Inflammatory macrophage treated with lipopolysaccharide for 1 hour (primary cell): ENCODE data around the gene MYPN.

ENCODE experiments used
- DNase-seq, 2 donors: peaks; one replicate each; pipeline ENCODE4 v3.0.0-alpha.2; 2020 to 2022

Gene MYPN

DNA sequence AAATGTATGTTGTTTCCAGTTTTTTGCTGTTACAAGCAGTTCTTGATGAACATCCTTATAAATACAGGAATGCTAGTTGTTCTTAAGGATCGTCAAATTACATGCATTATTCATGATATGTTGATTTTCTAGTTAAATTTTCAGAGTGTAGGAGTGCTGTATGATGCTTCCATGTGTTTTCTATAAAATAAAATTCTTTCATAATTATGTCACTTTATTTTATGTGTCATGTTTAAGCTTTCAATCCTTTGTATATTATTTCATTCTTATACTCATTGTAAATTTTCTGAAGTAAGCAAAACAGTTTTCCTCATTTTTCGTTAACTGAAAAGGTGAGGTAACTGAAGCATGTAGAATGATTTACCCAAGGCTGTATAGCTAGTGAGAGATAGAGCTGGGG lies 16.8 kb upstream of the MYPN start:
- DNase-seq, result no peak

DNA sequence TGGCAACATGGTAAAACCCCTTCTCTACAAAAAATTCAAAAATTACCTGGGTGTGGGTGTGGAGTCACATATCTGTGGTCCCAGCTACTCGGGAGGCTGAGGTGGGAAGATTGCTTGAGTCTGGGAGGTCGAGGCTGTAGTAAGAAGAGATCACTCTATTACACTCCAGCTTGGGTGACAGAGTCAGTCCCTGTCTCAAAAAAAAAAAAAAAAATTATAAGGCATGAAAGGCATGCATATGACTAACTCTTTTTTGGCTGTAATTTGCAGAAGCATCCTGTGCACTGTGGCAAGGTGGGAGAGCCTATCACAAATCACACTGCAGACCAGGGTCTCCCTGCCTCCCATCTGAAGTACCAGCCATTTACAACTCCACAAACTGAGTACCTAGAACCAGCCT lies 14.1 kb upstream of the MYPN start:
- no peak for DNase-seq

DNA sequence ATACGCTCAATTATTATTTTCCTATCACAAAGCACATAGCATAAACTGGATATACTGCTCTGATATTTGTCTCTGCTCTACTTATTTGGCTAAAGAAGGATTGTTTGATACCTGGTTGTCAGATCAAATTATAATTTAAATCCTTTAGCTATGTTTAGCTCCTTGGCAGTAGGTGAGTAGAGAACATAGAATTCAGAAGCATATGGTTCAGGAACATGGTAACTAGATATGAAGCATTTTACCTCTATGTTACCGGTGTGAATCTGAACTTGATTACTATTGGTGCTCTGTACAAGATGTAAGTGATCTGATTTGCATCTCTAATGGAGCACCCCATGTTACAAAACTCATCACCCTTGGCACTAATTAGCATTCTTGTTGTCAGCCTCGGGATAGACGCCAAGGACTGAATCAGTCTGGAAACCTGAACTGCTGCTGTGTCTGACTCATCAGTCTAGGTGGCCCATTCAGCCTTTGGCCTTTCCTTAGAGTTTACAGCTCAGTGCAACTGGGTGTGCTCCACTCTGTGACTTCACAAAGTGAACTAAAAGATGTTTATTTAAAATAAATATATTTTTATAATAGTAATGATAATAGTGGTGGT lies 12.3 kb upstream of the MYPN start:
- DNase-seq, result no peak

DNA sequence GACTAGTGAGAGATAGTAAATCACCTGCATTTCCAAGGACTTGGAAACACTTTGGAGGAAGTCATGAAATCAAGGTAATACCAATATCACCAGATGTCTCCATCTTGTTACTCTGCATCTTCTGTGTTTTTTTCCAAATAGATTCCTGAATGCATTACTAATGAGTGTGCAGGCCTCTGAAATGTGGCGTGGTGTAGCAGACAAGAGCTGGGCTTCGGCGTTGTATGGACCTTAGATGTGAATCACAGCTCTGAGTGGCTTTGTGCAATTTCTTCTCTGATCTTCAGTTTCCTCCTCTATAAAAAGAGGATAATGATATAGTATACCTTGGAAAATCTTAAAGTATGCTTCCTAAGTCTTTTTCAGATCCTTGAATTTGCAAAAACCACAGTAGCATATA lies 9.6 kb upstream of the MYPN start:
- no peak for DNase-seq

DNA sequence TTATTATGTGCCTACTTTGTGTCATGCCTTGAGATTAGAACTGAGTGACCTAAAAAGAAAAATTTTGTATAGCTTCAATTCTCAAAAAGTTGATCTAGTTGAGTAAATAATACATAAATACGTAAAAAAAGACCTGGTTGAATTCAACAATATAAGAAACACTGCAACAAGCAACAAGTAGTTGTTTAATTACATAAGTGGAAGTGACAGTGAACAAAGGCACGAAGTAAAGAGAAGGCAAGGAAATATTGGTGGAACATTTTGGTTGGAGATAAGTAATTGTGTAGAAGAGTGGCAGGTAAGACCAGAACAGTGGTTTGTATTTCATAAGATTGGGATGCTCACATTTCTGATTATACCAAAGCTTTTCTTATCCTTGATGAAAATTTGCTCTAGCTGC lies 8.2 kb upstream of the MYPN start:
- no peak for DNase-seq

DNA sequence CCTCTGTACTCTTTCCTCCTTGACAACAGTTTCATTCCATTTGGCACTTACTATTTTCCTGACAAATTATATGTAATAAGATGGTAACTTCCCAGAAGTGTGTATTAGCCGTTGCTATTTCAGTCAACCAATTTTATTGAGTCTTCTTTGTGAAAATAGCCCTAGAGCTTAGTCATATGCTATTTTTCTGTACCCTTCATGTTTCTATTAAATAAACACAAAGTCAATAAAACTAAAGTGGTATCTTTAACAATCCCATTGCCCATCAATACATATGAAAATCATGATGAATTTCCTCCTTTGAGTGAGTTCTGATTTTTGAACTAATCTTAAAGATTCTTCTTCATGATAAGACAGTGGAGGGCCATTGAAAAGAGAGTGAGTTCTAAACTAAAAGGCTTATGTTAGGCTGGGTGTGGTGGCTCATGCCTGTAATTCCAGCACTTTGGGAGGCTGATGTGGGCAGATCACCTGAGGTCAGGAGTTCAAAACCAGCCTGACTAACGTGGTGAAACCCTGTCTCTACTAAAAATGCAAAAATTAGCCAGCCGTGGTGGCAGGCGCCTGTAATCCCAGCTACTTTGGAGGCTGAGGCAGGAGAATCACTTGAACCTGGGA lies 5.9 kb upstream of the MYPN start:
- DNase-seq, result no peak

DNA sequence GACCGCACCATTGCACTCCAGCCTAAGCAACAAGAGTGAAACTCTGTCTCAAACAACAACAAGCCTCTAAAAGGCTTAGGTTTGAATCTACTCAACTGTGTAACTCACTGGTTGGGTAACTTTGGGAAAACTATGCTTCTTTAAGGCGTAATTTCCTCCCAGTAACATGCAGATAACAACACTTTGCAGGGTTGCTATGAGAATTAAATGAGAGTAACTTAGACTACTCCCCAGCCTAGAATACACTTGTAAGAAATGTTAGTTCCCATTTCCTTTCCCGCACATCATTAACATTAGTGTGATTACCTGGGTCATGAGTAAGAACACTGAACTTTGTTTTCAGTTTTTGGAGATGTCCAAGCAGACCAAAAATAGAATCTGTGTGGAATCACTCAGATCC lies 5.4 kb upstream of the MYPN start:
- DNase-seq, result no peak

DNA sequence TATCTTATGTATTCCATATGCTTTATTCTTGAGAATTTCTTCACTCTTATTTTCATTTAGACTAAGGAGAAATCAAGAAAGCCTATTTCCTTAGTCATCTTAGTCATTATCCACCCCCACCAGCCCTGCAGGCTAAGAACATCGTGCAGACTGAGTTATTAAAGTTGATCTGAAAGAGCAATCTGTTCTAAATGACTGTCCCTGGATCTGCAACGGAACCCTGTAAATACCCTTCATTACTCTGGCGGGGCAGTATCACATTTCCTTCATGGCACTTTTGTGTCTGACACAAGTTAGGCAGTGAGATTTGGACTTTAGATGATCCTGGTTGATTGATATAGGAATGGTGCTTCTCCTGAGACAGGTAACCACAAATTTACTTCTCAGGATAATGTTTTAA lies 3.5 kb upstream of the MYPN start:
- no peak for DNase-seq

DNA sequence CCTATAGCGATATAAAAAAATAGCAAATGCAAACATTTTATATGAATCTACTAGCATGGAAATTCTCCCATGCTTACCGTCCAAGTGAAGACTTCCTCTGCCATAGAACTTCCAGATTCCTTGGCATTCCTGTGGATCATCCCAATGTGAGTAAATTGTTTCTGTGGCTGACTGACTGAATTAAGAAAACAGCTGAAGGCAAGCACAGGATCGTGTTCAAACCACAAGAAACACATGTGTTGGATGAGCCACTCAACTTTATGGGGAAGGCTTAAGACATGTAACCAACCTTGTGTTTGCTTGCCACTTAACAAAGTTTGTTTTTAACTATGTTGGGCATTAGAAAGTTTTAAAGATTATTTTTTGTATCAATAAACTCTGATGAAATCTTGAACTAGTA lies 2.6 kb upstream of the MYPN start:
- DNase-seq, result no peak

DNA sequence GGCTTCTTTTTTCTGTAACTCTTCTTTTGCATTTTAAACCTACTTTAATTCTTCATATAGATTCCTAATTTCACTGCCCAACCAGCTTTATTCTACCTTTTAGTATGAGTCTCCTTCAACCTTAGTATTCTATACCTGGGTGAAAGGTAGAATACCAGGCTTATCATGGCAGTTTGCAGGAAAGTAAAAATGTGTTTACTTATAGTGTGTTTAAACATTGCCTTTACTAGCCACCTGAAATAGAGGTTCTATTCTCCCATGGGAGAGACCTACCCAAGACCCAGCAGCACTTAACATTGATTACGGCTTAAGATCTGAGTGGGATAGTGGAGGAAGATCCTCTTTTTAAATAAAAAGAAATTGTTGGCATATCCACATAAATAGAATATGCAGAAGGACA lies 1.6 kb upstream of the MYPN start:
- no peak for DNase-seq

DNA sequence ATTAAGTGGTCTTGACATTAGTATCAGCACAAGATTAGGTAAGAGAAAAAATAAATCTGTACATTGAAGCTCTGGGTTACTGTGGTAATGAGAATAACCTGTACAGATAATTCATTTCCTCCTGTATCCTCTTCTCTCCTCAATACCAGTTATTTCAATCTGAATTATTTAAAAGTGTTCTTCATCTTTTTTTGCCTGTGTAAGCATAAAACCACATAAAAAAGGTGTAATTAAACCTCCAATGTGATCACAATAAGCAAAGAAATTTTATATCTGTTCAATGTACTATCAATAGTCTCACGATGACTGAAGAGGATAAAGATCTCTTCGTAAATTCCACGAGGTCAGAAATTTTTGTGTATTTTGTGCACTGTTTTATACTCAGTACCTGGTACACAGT lies 1.2 kb upstream of the MYPN start:
- DNase-seq, result no peak

DNA sequence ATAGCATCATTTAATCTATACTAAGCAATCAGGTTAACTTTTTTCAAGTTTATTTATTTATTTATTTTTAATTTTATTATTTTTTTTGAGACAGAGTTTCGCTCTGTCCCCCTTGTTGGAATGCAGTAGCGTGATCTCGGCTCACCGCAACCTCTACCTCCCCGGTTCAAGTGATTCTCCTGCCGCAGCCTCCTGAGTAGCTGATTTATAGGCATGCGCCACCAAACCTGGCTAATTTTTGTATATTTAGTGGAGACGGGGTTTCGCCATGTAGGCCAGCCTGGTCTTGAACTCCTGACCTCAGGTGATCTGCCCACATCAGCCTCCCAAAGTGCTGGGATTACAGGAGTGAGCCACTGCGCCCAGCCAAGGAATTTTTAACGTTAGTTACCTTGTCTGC lies 635 bp upstream of the MYPN start:
- DNase-seq, result no peak

DNA sequence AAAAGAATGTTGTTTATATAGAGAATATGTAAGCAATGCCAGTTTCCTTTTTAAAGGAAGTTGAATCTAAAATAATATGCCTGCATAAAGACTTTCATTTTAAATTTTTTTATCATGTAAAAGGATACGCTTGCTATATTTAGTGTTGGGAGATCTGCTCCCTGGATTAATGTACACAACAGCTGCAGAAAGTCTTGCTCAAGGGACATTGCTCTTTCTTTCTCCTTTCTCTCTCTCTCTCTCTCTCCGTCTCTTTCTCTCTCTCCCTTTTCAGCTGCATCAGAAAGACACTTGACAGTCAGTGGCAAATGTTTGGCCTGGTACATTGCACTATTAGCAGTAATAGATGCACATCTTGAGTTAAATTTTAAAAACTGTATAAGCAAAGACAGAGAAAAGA lies 739 bp downstream of the MYPN start:
- DNase-seq, result no peak

DNA sequence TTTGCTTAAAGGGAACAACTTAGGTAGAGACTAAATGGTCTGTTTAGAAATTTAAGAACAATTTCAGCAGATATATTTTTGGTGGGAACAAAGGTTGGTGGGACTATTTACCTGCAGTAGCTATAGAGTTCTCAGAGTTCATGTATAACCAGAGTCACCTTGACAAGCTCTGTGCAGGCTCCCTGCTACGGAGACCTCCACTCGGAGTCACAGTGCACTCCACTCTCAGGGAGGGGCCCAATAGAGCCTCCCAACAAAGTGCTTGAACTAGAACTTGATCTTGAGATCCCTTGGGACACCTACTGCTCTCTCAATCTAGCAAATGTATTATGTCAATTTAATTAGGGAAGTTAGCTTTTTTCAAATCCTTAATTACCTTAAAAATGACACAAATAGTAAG lies 2.3 kb downstream of the MYPN start:
- DNase-seq, result no peak

DNA sequence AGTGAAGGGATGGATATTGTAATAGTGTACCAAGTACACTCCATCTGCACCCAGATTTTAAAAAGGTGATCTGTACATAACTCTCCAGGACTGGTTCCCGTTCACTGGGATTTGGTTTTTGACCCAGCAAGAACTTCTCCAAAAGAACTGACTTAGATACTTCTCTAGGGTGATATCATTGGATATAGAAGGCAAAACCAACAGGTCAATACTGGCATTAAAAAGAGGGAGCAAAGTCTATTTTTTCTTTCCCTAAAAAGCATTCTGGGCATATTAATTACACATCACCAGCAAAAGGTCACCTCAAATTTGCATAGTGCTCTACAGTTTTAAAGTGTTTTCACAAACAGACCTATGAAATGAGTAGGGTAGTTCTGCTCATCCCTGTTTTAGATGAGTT lies 3.5 kb downstream of the MYPN start:
- DNase-seq, result no peak

DNA sequence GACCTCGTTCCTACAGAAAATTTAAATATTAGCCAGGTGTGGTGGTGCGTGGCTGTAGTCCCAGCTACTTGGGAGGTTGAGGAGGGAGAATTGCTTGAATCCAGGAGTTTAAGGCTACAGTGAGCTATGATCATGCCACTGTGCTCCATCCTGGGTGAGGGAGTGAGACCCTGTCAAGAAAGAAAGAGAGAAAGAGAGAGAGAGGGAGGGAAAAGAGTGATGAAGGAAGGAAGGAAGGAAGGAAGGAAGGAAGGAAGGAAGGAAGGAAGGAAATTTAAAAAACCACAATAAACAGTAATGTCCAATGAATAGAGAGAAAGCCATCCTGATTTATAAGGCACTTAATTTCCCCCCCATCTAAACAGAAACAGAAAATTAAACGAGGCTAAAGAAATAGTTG lies 9.4 kb downstream of the MYPN start:
- DNase-seq, result no peak

DNA sequence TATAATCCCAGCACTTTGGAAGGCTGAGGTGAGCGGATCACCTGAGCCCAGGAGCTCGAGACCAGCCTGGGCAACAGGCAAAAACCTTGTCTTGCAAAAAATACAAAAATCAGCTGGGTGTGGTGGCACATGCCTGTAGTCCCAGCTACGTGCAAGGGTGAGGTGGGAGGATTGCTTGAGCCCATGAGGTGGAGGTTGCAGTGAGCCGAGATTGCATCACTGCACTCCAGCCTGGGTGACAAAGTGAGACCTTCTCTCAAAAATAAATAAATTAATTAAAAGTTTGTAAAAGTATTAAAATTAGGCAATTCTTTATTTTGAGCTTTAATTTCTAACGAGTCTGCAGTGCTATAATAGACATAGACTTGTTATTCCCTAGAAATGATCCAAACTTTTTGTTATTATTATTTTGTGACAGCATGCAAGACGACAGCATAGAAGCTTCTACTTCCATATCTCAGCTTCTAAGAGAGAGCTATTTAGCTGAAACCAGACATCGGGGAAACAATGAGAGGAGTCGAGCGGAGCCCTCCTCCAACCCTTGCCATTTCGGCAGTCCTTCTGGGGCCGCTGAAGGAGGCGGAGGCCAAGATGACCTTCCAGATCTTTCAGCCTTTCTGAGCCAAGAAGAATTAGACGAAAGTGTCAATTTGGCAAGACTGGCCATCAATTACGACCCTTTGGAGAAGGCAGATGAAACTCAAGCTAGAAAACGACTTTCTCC lies 11.9 kb downstream of the MYPN start:
- DNase-seq, result no peak

DNA sequence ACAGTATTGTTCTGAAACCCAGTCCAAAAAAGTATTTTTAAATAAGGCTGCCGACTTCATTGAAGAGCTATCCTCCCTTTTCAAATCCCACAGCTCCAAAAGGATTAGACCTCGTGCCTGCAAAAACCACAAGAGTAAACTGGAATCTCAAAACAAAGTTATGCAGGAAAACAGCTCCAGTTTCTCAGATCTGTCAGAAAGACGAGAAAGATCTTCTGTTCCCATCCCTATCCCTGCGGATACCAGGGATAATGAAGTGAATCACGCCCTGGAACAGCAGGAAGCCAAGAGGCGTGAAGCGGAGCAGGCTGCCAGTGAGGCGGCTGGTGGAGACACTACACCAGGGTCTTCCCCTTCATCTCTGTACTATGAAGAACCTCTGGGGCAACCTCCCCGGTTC lies 12.6 kb downstream of the MYPN start:
- no peak for DNase-seq

DNA sequence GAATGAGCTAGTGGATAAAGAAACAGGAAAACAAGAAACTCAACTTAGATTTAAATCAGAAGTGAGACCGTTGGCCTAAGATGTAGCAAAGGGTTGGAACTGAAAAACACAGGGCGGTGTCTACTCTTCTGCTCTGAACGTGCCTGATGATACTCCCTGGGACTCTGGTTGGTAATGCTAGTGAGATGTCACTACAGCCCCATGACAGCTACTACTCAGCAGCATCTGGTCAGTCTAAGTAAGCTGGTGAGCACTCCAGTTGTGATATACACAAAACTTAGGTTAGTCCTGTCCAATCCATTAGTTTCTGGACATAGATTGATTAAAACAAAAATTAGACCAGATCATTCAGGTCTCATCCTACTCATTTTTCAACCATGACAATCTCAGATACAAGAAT lies 15.4 kb downstream of the MYPN start:
- no peak for DNase-seq

DNA sequence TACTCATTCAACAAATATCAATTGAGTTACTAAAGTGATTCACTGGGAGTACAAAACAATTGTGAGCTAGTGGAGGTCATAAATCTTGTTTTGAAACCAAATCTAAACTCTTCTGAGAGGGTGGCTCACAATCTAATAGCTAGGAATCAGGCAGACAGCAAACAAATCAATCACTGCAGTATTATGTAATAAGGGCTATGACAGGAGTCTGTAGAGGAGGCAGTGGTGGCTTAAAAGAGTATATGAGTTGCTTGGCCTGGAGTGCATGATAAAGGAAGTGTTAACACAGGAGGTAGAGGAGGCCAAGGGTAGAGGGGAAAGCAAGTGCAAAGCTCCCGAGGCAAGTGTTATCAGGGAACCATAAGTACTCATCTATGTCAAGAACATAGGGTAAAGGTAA lies 16.5 kb downstream of the MYPN start:
- DNase-seq, result no peak

DNA sequence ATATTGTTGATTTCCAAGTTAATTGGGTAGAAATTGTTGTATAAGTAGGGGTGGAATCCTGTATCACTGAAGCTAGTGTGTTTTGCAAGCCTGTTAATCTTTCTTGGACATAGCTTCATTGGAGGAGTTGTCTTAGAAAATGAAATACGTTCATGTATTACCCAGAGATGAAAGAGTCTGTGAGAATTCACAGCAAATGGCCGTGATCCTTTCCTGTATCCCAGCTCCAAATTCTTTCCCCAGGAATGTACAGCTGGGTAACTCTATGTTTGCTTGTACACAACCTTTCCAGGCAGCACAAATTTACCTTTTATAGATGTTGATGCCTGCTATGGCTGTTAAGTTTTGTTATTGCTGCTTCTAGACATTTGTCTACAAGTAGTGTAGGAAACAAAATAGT lies 18.7 kb downstream of the MYPN start:
- no peak for DNase-seq

DNA sequence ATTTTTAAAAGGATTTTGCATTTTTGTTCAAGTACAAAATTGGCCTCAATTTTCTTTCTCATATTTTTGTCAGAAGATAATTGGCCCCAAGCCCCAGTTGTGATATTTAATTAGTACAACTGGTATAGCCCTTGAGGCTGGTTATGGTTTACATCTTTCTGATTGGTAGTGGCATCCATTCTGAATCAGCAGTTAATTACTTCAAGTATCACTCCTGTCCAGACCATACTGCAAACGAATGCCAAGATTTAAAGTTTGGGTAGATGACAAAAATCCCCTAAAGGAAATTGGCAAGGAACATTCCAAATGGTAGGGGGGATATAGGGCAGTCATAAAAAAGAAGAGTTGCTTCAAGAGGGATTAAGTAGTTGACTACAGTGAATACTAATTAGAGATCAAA lies 23.1 kb downstream of the MYPN start:
- DNase-seq, result no peak

DNA sequence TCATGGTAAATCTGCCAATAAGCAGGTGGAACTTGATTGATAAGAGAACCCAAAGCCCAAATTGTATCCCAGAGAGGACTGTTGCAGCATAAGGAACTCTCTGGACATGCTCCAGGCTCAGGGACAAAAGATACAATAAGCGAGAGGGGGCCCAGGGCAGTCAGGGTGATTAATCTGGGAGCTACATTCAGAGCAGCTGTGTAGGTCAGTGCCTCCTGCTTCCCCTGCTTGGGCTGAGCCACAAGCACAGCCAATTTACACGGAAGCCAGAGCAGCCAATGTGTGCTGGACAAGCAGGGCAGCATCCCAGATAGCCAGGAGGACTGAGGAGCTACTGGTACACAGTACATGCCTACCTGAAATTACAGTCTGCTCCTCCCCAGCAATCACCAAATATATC lies 24.2 kb downstream of the MYPN start:
- DNase-seq, result no peak

DNA sequence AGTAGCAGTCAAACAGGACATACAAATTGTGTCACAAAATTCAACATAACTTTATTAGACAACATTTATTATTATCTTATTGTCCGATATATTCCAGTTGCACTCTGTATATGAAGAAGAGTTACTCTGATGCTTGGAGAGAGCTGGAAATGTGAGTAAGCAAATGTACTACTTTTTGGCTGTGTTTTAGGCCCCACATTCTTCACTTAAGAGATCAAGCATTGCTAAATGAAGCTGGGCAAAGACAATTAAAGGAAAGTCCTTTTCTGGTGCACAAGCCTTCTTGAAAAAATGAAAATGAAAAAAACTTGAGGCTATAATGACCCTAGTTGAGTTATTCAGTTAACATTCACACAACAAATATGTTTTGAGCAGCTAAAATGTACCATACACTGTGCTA lies 26.1 kb downstream of the MYPN start:
- no peak for DNase-seq
